RPMI7951 (cell line): ENCODE data around the gene ITIH3. TPM values are rescaled to one million over a fixed set of nuclear protein-coding genes. Genes with fewer than 3 reads are reported as not detected.
"Not testable (repeated sequence)": the region's sequence is repeated elsewhere in the genome, so short reads cannot be mapped to it uniquely, and the experiment has no call there.

Source experiments
- DNase-seq: peaks from one replicate; pipeline ENCODE4 v3.0.0-alpha.2; 2012; ENCODE audit warnings: low read depth
- total RNA-seq: library from RNA; depleted of rRNA; stranded (reverse); fragments of >200 nt; shearing (Covaris generic); gene quantifications from 2 replicates; pipeline ENCODE4 v1.2.3, GENCODE V29; 2014; rRNA removed

ITIH3 gene
- total RNA-seq = not detected in 2 replicates

- DNase-seq = no peak
Observed at GRCh38 chr3:52794612-52795099, at the start of gene ITIH3. TSS of gene ITIH3 (plus strand) at chr3:52794796. CDS start at chr3:52794804, 8 bp downstream.

DNA sequence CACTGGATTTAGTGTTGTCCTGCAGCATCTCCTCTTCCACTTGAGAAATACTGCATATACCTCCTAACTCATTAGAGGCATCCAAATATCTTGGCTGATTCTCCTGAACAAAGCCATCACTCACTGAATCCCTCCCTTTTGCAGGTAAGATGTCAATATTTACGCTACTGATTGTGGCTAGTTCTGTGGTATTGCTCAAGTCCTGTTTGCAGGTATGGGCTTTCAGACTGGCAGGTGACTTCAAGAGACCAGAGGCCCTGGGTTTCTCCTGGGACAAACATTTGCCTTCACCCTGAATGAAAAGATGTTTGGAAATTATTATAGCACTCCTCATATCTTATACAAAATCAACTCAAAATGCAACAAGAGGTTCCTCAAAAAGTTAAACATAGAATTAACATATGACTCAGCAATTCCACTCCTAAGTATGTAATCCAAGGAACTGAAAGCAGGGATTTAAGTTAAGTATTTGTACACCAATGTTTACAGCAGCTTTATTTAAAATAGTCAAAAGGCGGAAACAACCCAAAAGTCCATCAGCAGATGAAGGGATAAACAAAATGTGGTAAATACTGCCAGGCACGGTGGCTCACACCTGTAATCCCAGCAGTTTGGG, 42.4 kb upstream of the ITIH3 start:
- DNase-seq = no peak

DNA sequence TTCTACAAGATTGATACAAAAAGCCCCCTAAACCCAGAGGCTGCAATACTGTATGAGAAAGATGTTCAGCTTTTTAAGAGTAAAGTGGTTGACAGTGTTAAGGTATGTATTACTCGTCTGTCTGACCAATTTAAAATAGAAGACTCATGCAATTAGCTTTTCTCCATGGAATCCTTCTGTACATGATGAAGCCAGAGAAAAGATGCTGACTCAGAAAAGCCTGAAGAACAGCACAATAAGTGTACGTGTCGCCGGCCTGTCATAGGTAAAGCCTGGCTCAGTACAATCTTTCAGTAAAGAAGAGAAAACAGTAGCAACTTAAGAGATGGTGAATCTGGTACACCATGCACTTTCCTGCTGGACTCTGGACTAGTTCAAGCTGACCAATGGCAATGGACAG, 40.2 kb upstream of the ITIH3 start:
- no peak for DNase-seq

DNA sequence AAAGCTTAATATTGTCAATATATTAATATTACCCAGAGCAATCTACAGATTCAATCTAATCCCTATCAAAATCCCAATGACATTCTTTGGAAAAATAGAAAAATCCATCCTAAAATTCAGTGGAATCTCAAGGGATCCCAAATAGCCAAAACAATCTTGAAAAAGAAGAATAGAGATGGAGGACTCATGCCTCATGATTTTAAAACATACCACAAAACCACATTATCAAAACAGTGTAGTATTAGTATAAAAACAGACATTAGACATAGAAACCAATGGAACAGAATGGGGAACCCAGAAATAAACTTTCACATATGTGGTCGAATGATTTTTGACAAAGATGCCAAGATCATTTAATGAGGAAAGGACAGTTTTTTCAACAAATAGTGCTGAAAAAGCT, 38.5 kb upstream of the ITIH3 start:
- no peak for DNase-seq

- DNase-seq = no peak
Observed at GRCh38 chr3:52763466-52763865, 31.1 kb upstream of the ITIH3 start.

- DNase-seq = peak; percentile 13
Observed at GRCh38 chr3:52769786-52770455, 24.7 kb upstream of the ITIH3 start.

- DNase-seq = peak; percentile 89
Observed at GRCh38 chr3:52770496-52771333, 23.9 kb upstream of the ITIH3 start, which contains the start of gene NEK4. TSS of gene NEK4 (minus strand) at chr3:52770940. CDS start at chr3:52770746, 194 bp downstream.

GRCh38 chr3:52771334-52771681, 23.3 kb upstream of the ITIH3 start:
- DNase-seq = no peak

- DNase-seq = no peak
Observed at GRCh38 chr3:52771702-52772101, 22.9 kb upstream of the ITIH3 start.

DNA sequence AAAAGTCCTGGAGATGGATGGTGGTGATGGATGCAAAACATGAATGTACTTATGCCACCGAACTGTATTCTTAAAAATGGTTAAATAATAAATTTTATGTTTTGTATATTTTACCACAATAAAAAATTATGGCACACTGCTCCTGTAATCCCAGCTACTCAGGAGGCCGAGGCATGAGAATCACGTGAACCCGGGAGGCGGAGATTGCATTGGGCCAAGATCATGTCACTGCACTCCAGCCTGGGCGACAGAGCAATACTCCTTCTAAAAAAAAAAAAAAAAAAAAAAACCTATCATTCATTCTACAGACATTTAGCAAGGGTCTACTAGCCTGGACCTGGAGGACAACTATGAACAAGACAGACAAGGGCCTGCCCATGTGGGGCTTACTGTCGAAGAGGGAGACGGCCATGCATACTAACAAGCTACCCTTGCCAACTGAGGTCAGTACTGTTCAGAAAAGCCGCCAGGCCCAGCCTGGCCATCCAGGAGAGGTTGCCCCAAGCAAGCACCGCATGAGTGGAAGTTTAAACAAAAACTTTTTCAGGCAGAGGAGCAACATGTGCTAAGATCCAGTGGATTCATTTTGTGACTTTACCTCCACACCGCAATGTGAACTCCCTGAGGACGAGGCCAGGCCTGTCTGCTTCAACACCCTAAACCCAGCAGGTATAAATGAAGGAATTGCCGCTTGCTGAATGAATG, 21.1 kb upstream of the ITIH3 start:
- DNase-seq = no peak

GRCh38 chr3:52774066-52774713, 20.4 kb upstream of the ITIH3 start:
- DNase-seq = no peak

GRCh38 chr3:52774901-52775864, 19.4 kb upstream of the ITIH3 start:
- no peak for DNase-seq

DNA sequence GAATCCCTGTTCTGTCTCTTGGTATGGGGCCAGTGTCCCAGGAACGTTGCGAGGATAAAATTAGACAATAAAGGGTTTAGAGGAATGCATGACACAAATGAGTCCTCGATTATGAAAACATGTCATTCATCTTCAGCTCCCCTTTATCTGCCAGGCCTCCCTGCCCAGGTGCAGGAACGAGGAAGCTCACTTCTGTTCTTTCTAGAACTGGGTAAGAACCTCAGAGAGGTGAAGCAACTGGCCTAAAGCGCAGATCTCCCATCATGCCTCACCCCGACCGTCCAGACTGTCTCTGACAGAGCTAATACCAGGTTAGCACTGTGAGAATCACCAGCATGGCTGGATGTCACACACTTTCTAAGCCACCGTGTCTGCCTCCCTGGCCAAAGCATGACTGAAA, 18.7 kb upstream of the ITIH3 start:
- DNase-seq = no peak

DNA sequence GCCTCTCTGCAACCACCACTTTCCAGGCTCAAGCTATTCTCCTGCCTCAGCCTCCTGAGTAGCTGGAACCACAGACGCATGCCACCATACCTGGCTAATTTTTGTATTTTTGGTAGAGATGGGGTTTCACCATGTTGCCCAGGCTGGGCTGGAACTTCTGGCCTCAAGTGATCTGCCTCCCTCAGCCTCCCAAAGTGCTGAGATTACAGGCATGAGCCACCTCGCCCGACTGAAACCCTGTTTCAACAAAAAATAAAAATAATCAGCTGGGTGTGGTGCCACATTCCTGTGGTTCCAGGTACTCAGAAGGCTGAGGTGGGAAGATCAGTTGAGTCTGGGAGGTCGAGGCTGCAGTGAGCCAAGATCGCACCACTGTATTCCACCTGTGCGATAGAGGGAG, 18.1 kb upstream of the ITIH3 start:
- DNase-seq = not testable (repeated sequence)

DNA sequence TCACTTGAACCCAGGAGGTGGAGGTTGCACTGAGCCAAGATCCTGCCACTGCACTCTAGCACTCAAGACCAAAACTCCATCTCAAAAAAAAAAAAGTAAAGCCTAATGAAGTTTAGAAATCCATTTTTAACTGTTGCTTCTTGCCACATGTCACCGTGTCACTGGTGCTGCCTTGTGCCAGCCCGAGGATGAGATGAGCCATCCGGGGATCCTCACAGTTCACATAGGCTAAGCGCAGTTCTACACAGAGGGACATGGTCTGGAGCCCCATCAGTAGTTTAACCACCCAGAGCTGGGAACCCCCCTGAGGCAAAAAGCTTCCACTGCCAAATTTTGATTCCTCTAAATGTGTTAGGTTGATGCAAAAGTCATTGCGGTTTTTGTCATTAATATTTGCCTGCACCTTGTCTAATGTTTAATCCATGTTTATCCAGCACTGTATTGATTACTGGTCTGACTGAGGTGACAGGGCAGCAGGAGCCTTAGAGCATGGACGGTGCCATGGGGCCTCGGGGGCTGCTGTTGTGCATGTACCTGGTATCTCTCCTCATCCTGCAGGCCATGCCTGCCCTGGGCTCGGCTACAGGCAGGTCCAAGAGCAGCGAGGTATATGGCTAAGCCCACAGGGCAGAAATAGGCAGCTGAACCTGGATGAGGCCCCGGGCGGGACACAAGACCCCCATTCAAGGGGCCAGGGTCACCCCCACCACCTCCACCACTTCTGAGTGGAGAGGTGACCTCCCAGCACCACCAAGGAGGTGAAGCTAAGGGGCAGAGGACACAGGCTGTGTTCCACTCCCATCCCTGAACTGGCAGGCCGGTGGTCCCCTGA, 17.3 kb upstream of the ITIH3 start, which contains the start of gene ITIH1:
ITIH1 (plus strand) TSS at position 473 of the 832 bp plus-strand sequence; CDS start at position 490, 17 bp downstream.
- no peak for DNase-seq

- DNase-seq = no peak
Observed at GRCh38 chr3:52777959-52778805, 16.4 kb upstream of the ITIH3 start.

- DNase-seq = no peak
Observed at GRCh38 chr3:52779011-52779836, 15.4 kb upstream of the ITIH3 start.
